GM12878 (cell line): ENCODE data around the gene SYNJ2BP. TPM values are rescaled to one million over a fixed set of nuclear protein-coding genes. Genes with fewer than 3 reads are reported as not detected.

ENCODE experiments used
- ATAC-seq: fragments of 200-7000 bp; cut with Tn5 transposase; 3 replicates; pipeline ENCODE4 v1.9.1; 2020; ENCODE audit warnings: mild to moderate bottlenecking, moderate library complexity
- BruUV-seq: library from RNA; stranded (reverse); fragments of 400-500 nt; replicated peaks from 2 replicates; lab custom pipeline; 2021; lab: Mats Ljungman, UMichigan
- CTCF ChIA-PET: fragments of 300-600 bp; sonication (Branson Sonifier 250); formaldehyde crosslinking; extraction: SDS; loops from one replicate; lab custom pipeline; 2021; ENCODE audit warnings: inconsistent platforms; lab: Yijun Ruan, JAX
- POLR2A ChIA-PET: fragments of 350-600 bp; formaldehyde crosslinking; extraction: SDS; loops from one replicate; lab custom pipeline; 2021; ENCODE audit warnings: inconsistent platforms; lab: Charles Lee
- RAD21 ChIA-PET: fragments of 300-600 bp; sonication (Branson Sonifier 250); formaldehyde crosslinking; loops from one replicate; lab custom pipeline; 2023; ENCODE audit warnings: antibody characterized with exemption; ENCODE audit not compliant: unreplicated experiment; lab: Charles Lee
- SMC1A ChIA-PET: fragments of 300-600 bp; sonication (Branson Sonifier 250); formaldehyde crosslinking; loops from one replicate; lab custom pipeline; 2023; ENCODE audit not compliant: unreplicated experiment, uncharacterized antibody; lab: Charles Lee
- DNase-seq: peaks from one replicate; pipeline ENCODE4 v3.0.0-alpha.2; 2011; ENCODE audit warnings: low read depth, low spot score
- FAIRE-seq: peaks from 3 replicates; lab custom pipeline; 2011; peaks lifted over from hg19 to GRCh38; lab: Jason Lieb, UNC
- H2AFZ ChIP-seq: 2 replicates; pipeline ENCODE4 v1.6.0; 2011; ENCODE audit warnings: low read depth, low read length, control low read depth; ENCODE audit not compliant: control insufficient read depth
- H3K27ac ChIP-seq: 2 replicates; pipeline ENCODE4 v1.5.1; 2011; ENCODE audit warnings: control low read depth; ENCODE audit not compliant: control insufficient read depth, insufficient read depth
- H3K27me3 ChIP-seq, 2 experiments: replicated peaks in 1 of 2; 2 replicates each; pipeline versions ENCODE4 v1.6.0 to v1.6.1; 2011; ENCODE audit warnings: low read length in 1 of 2; ENCODE audit not compliant: control insufficient read depth in 2 of 2, insufficient read depth in 2 of 2
- H3K36me3 ChIP-seq, 2 experiments: 2 replicates each; pipeline ENCODE4 v1.5.1; 2011; ENCODE audit warnings: low read length in 1 of 2; ENCODE audit not compliant: control insufficient read depth in 2 of 2, insufficient read depth in 2 of 2
- H3K4me1 ChIP-seq: 2 replicates; pipeline ENCODE4 v1.6.1; 2011; ENCODE audit warnings: mild to moderate bottlenecking, low read length, moderate library complexity, mixed read lengths; ENCODE audit not compliant: control insufficient read depth, insufficient read depth
- H3K4me2 ChIP-seq: 2 replicates; pipeline ENCODE4 v1.6.0; 2011; ENCODE audit warnings: control low read depth; ENCODE audit not compliant: control insufficient read depth, insufficient read depth
- H3K4me3 ChIP-seq: fragments of 200-600 bp; sonication (generic); 2 replicates; pipeline ENCODE4 v1.5.1; 2016
- H3K79me2 ChIP-seq: 2 replicates; pipeline ENCODE4 v1.6.0; 2011; ENCODE audit warnings: low read length; ENCODE audit not compliant: control insufficient read depth, insufficient read depth
- H3K9ac ChIP-seq: 2 replicates; pipeline ENCODE4 v1.8.0; 2011; ENCODE audit warnings: low read length, control low read depth, mixed read lengths; ENCODE audit not compliant: control insufficient read depth, insufficient read depth
- H3K9me3 ChIP-seq: replicated peaks from 3 replicates; pipeline ENCODE4 v1.5.1; 2011; ENCODE audit warnings: mild to moderate bottlenecking, low read length; ENCODE audit not compliant: control insufficient read depth, insufficient read depth
- H4K20me1 ChIP-seq: 2 replicates; pipeline ENCODE4 v1.6.0; 2011; ENCODE audit not compliant: control insufficient read depth, insufficient read depth
- CHD2 ChIP-seq: IDR thresholded peaks from 2 replicates; pipeline ENCODE4 v1.6.1; 2011; ENCODE audit warnings: low read depth, low read length, improper control_type of control experiment, borderline replicate concordance
- FOXK2 ChIP-seq: fragments of 450-650 bp; IDR thresholded peaks from 2 replicates; pipeline ENCODE4 v1.6.1; 2017; ENCODE audit warnings: mild to moderate bottlenecking, moderate library complexity
- JUND ChIP-seq: IDR thresholded peaks from 2 replicates; pipeline ENCODE4 v1.6.1; 2012; ENCODE audit warnings: low read depth, mild to moderate bottlenecking, low read length, improper control_type of control experiment, moderate library complexity
- KLF5 ChIP-seq: fragments of 450-650 bp; IDR thresholded peaks from 2 replicates; pipeline ENCODE4 v1.6.1; 2014; ENCODE audit warnings: mild to moderate bottlenecking; ENCODE audit not compliant: partially characterized antibody
- MEF2A ChIP-seq: IDR thresholded peaks from 2 replicates; pipeline ENCODE4 v1.6.1; 2011; ENCODE audit warnings: low read depth, mild to moderate bottlenecking, low read length, moderate library complexity; ENCODE audit not compliant: insufficient read depth
- NFYB ChIP-seq: IDR thresholded peaks from 2 replicates; pipeline ENCODE4 v1.6.1; 2011; ENCODE audit warnings: low read depth, mild to moderate bottlenecking, low read length, improper control_type of control experiment, moderate library complexity; ENCODE audit not compliant: insufficient read depth
- NR2C2 ChIP-seq: IDR thresholded peaks from 2 replicates; pipeline ENCODE4 v1.6.1; 2011; ENCODE audit warnings: borderline replicate concordance, low read depth; ENCODE audit not compliant: control insufficient read depth, insufficient read length
- PML ChIP-seq: IDR thresholded peaks from 2 replicates; pipeline ENCODE4 v1.6.1; 2012; ENCODE audit warnings: low read length, inconsistent platforms
- RBBP5 ChIP-seq: fragments of 200-600 bp; sonication (generic); conservative IDR thresholded peaks from 2 replicates; pipeline ENCODE4 v1.6.1; 2016
- RUNX3 ChIP-seq: IDR thresholded peaks from 2 replicates; pipeline ENCODE4 v1.6.1; 2012; ENCODE audit warnings: low read length, inconsistent platforms
- SIX5 ChIP-seq: IDR thresholded peaks from 2 replicates; pipeline ENCODE4 v1.6.1; 2011; ENCODE audit warnings: mild to moderate bottlenecking, low read depth, low read length, moderate library complexity; ENCODE audit not compliant: severe bottlenecking
- SMARCA5 ChIP-seq: fragments of 450-650 bp; IDR thresholded peaks from 2 replicates; pipeline ENCODE4 v1.6.1; 2017; ENCODE audit warnings: mild to moderate bottlenecking
- SP1 ChIP-seq: IDR thresholded peaks from one replicate; pipeline ENCODE4 v1.6.1; 2011; ENCODE audit warnings: low read depth, low read length
- SPI1 ChIP-seq: IDR thresholded peaks from 2 replicates; pipeline ENCODE4 v1.6.1; 2011; ENCODE audit warnings: low read depth, mild to moderate bottlenecking, low read length, moderate library complexity, borderline replicate concordance; ENCODE audit not compliant: insufficient read depth
- SUPT20H ChIP-seq: IDR thresholded peaks from 2 replicates; pipeline ENCODE4 v1.6.1; 2011; ENCODE audit warnings: low read depth, mild to moderate bottlenecking, low read length, moderate library complexity, borderline replicate concordance; ENCODE audit not compliant: control insufficient read depth
- SUZ12 ChIP-seq: fragments of 200-600 bp; sonication (generic); IDR thresholded peaks from one replicate; pipeline ENCODE4 v1.6.1; 2018; ENCODE audit warnings: antibody characterized with exemption, mild to moderate bottlenecking; ENCODE audit not compliant: unreplicated experiment
- YY1 ChIP-seq: IDR thresholded peaks from 2 replicates; pipeline ENCODE4 v1.6.1; 2011; ENCODE audit warnings: low read depth, mild to moderate bottlenecking, low read length
- ZBED1 ChIP-seq: IDR thresholded peaks from 2 replicates; pipeline ENCODE4 v1.6.1; 2016; ENCODE audit warnings: borderline replicate concordance
- ZNF274 ChIP-seq: IDR thresholded peaks from one replicate; pipeline ENCODE4 v1.8.0; 2011; ENCODE audit not compliant: insufficient read length, insufficient read depth
- WGBS: methylation state at CpG from one replicate; pipeline ENCODE4 v1.1.6; 2016; ENCODE audit warnings: low lambda C conversion rate; ENCODE audit not compliant: insufficient replicate concordance, insufficient coverage; ENCODE audit errors: missing lambda C conversion rate; 5-methylcytosine and 5-hydroxymethylcytosine counted together
- in situ Hi-C: fragments of 300-500 bp; cut with MboI; formaldehyde crosslinking; loops from 9 replicates; pipeline ENCODE4 v1.14.3; 2018; ENCODE audit warnings: mixed read lengths
- intact Hi-C: fragments of 100-400 bp; cut with micrococcal nuclease; formaldehyde crosslinking; loops from one replicate; pipeline ENCODE4 v1.14.2; 2022; ENCODE audit not compliant: unreplicated experiment
- polyA plus RNA-seq, 11 experiments: library from polyadenylated mRNA; depleted of rRNA in 4 of 11; unstranded in 6 of 11; stranded (reverse) in 5 of 11; fragments of >200 nt; fragmentation: Nextera tagmentation in 4 of 11; fragmentation: Illumina TruSeq in 1 of 11; extraction: Ambion mirVana in 4 of 11; extraction: Trizol in 1 of 11; gene quantifications; 1 replicate in 1 of 11; 2 replicates in 10 of 11; pipeline versions ENCODE4 v1.2.1 to v1.2.3, GENCODE V29; 2011 to 2016; ENCODE audit warnings: inconsistent platforms in 2 of 11, missing spikeins in 2 of 11, low read depth in 1 of 11
- total RNA-seq, 4 experiments: library from RNA; depleted of rRNA in 3 of 4; stranded (reverse); fragments of >200 nt in 3 of 4; fragmentation: Illumina TruSeq in 1 of 4; extraction: Trizol in 1 of 4; gene quantifications; 2 replicates each; pipeline versions ENCODE4 v1.2.1 to v1.2.3, GENCODE V29; 2013 to 2021
- TF ChIP-seq, protein P1 (sequence below): fragments of 450-650 bp; formaldehyde crosslinking; IDR thresholded peaks from 2 replicates; pipeline ENCODE4 v1.4.0; 2022; ENCODE audit warnings: mild to moderate bottlenecking, moderate library complexity

The SYNJ2BP gene
- total and polyA plus RNA-seq, 10 of the 15 experiments (the other 5 are each of a cell fraction or from before 2014, with no cell fraction given), result 8.0 to 27.5 (median 17.5) TPM

DNA sequence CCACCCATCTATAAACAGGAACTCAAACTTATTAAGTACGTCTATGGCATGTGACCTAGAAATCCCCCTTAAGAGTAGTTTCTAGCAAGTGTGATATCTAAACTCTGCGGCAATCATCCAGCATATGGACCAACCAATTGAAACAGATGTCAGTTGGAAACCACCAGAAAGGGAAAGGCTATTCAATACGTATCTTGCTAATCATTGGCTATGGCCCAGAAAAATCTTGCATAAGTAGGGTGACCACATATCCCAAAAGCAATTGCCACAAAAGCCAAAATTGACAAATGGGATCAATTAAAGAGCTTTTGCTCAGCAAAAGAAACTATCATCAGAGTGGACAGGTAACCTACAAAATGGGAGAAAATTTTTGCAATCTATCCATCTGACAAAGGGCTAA is 24.2 kb downstream of the SYNJ2BP start:
- no peaks in the 10 kb centered on the region for H3K4me1 ChIP-seq
- CTCF ChIA-PET, result no interaction called here
- no peak overlapping the region for H3K27ac ChIP-seq
- TF ChIP-seq RUNX3 (no peak), RBBP5 (no peak), YY1 (no peak), PML (no peak), ZNF274 (no peak), CHD2 (no peak), SUZ12 (no peak), SMARCA5 (no peak), ZBED1 (no peak), SUPT20H (no peak), JUND (no peak), MEF2A (no peak), NFYB (no peak), SP1 (no peak), NR2C2 (no peak), SIX5 (no peak), FOXK2 (no peak), SPI1 (no peak), KLF5 (no peak)
- TF ChIP-seq, protein P1, sequence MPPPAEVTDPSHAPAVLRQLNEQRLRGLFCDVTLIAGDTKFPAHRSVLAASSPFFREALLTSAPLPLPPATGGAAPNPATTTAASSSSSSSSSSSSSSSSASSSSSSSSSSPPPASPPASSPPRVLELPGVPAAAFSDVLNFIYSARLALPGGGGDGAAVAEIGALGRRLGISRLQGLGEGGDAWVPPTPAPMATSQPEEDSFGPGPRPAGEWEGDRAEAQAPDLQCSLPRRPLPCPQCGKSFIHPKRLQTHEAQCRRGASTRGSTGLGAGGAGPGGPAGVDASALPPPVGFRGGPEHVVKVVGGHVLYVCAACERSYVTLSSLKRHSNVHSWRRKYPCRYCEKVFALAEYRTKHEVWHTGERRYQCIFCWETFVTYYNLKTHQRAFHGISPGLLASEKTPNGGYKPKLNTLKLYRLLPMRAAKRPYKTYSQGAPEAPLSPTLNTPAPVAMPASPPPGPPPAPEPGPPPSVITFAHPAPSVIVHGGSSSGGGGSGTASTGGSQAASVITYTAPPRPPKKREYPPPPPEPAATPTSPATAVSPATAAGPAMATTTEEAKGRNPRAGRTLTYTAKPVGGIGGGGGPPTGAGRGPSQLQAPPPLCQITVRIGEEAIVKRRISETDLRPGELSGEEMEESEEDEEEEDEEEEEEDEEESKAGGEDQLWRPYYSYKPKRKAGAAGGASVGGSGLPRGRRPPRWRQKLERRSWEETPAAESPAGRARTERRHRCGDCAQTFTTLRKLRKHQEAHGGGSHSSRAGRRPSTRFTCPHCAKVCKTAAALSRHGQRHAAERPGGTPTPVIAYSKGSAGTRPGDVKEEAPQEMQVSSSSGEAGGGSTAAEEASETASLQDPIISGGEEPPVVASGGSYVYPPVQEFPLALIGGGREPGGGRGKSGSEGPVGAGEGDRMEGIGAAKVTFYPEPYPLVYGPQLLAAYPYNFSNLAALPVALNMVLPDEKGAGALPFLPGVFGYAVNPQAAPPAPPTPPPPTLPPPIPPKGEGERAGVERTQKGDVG (CRISPR knock-in tag), result no peak
- TF ChIP-seq, all 136 proteins: peak for 0
- 62% methylated on average over 3 of the region's 3 CpGs for WGBS
- Histone ChIP-seq H3K9me3 (peaks cover under 1% of the 10 kb centered on the region; the same call in 2 of the 3 replicates), H4K20me1 (no peaks in the 10 kb centered on the region), H3K27me3 (no peaks in the 10 kb centered on the region), H3K79me2 (no peaks in the 10 kb centered on the region), H3K9ac (no peak overlapping the region), H3K4me3 (no peak overlapping the region), H3K4me2 (no peak overlapping the region), H2AFZ (no peak overlapping the region), H3K36me3 (peaks cover 0 to under 1% of the 10 kb centered on the region in 2 experiments; a peak in 1 of 4 replicates)
- SMC1A ChIA-PET, result interaction anchor here (0.8 to 1.6 kb wide), 4 partner anchors 12 to 65 kb away, joined by 3 read pairs; no protein-coding TSS in a partner anchor
- FAIRE-seq (no peak), ATAC-seq (no peak), DNase-seq (no peak)
- no TSS peak for BruUV-seq
- POLR2A ChIA-PET, result no interaction called here
- intact Hi-C loops, result no loop called here
- RAD21 ChIA-PET, result interaction anchor here (0.5 kb wide), 1 partner anchor 596 kb away, joined by 3 read pairs; no protein-coding TSS in a partner anchor
- in situ Hi-C loops, result no loop called here
